ENCODE data around the gene FOXK1. TPM values are rescaled to one million over a fixed set of nuclear protein-coding genes. Genes with fewer than 3 reads are reported as not detected.
"Not testable (repeated sequence)": the region's sequence is repeated elsewhere in the genome, so short reads cannot be mapped to it uniquely, and the experiment has no call there.

Gene FOXK1
- total RNA-seq, 2 donors from 2014 or later: 35.6 to 48.1 TPM

GRCh38 chr7:4792537-4793126, 110.5 kb downstream of the FOXK1 start:
- ATAC-seq (no peak), DNase-seq (ENCODE audit: low spot score) (no peak)
- H3K36me3 Mint-ChIP-seq: no peaks in the 10 kb centered on the region
- H3K9me3 Mint-ChIP-seq: no peaks in the 10 kb centered on the region
- no peaks in the 10 kb centered on the region for H3K27me3 Mint-ChIP-seq
- H3K4me3 Mint-ChIP-seq: no peak overlapping the region
- no peak overlapping the region for H3K27ac Mint-ChIP-seq
- peaks cover 0 to 11% of the 10 kb centered on the region in 2 donors for H3K4me1 Mint-ChIP-seq (ENCODE audit: low read depth in 2 of 2)

- not testable (repeated sequence) for H3K9me3 Mint-ChIP-seq; H3K27ac Mint-ChIP-seq; H3K36me3 Mint-ChIP-seq; DNase-seq (ENCODE audit: low spot score); H3K4me3 Mint-ChIP-seq; H3K27me3 Mint-ChIP-seq; ATAC-seq
- peaks cover 0 to 11% of the 10 kb centered on the region in 2 donors for H3K4me1 Mint-ChIP-seq (ENCODE audit: low read depth in 2 of 2)
Observed at GRCh38 chr7:4793385-4793993, 111.4 kb downstream of the FOXK1 start.

- not testable (repeated sequence) for DNase-seq (ENCODE audit: low spot score); H3K27ac Mint-ChIP-seq; H3K36me3 Mint-ChIP-seq; H3K27me3 Mint-ChIP-seq; H3K9me3 Mint-ChIP-seq; ATAC-seq
- peaks cover 0 to 11% of the 10 kb centered on the region in 2 donors for H3K4me1 Mint-ChIP-seq (ENCODE audit: low read depth in 2 of 2)
- peak overlapping the region; percentile 6 for H3K4me3 Mint-ChIP-seq
Observed at GRCh38 chr7:4794171-4794570, 112.1 kb downstream of the FOXK1 start.

- H3K9me3 Mint-ChIP-seq: no peaks in the 10 kb centered on the region
- peaks cover 0 to 11% of the 10 kb centered on the region in 2 donors for H3K4me1 Mint-ChIP-seq (ENCODE audit: low read depth in 2 of 2)
- no peaks in the 10 kb centered on the region for H3K27me3 Mint-ChIP-seq
- ATAC-seq (no peak), DNase-seq (ENCODE audit: low spot score) (no peak)
- H3K36me3 Mint-ChIP-seq: no peaks in the 10 kb centered on the region
- H3K27ac Mint-ChIP-seq: no peak overlapping the region
- peak overlapping the region; percentile 6 for H3K4me3 Mint-ChIP-seq
Observed at GRCh38 chr7:4794591-4795350, 112.7 kb downstream of the FOXK1 start.

- Mint-ChIP-seq H3K4me3 (no peak overlapping the region), H3K27me3 (no peaks in the 10 kb centered on the region), H3K36me3 (no peaks in the 10 kb centered on the region), H3K4me1 (ENCODE audit: low read depth in 2 of 2) (peaks cover 0 to 10% of the 10 kb centered on the region in 2 donors), H3K27ac (no peak overlapping the region), H3K9me3 (no peaks in the 10 kb centered on the region)
- DNase-seq (ENCODE audit: low spot score): no peak
- ATAC-seq: no peak
Observed at GRCh38 chr7:4796453-4796852, 114.4 kb downstream of the FOXK1 start.

GRCh38 chr7:4797858-4798705, 116.0 kb downstream of the FOXK1 start:
- H3K4me3 Mint-ChIP-seq: no peak overlapping the region
- H3K27ac Mint-ChIP-seq: no peak overlapping the region
- H3K4me1 Mint-ChIP-seq (ENCODE audit: low read depth in 2 of 2): peaks cover 0 to 8% of the 10 kb centered on the region in 2 donors
- ATAC-seq (peak; percentile 79 to 85), DNase-seq (ENCODE audit: low spot score) (no peak)
- H3K9me3 Mint-ChIP-seq: no peaks in the 10 kb centered on the region
- H3K27me3 Mint-ChIP-seq: no peaks in the 10 kb centered on the region
- H3K36me3 Mint-ChIP-seq: no peaks in the 10 kb centered on the region

- no peak overlapping the region for H3K27ac Mint-ChIP-seq
- H3K9me3 Mint-ChIP-seq: no peaks in the 10 kb centered on the region
- H3K4me3 Mint-ChIP-seq: no peak overlapping the region
- H3K27me3 Mint-ChIP-seq: no peaks in the 10 kb centered on the region
- no peak for ATAC-seq
- H3K4me1 Mint-ChIP-seq (ENCODE audit: low read depth in 2 of 2): peaks cover 0 to 8% of the 10 kb centered on the region in 2 donors
- no peaks in the 10 kb centered on the region for H3K36me3 Mint-ChIP-seq
- DNase-seq (ENCODE audit: low spot score): no peak
Observed at GRCh38 chr7:4798706-4799235, 116.7 kb downstream of the FOXK1 start.

- no peak for DNase-seq (ENCODE audit: low spot score)
- ATAC-seq: no peak
- Mint-ChIP-seq H3K4me1 (ENCODE audit: low read depth in 2 of 2) (peaks cover 0 to 2% of the 10 kb centered on the region in 2 donors), H3K9me3 (no peaks in the 10 kb centered on the region), H3K36me3 (no peaks in the 10 kb centered on the region), H3K27me3 (no peaks in the 10 kb centered on the region), H3K27ac (no peak overlapping the region), H3K4me3 (no peak overlapping the region)
Observed at GRCh38 chr7:4799508-4800268, 117.6 kb downstream of the FOXK1 start.

GRCh38 chr7:4800487-4800886, 118.4 kb downstream of the FOXK1 start:
- Mint-ChIP-seq H3K27me3 (no peaks in the 10 kb centered on the region), H3K36me3 (no peaks in the 10 kb centered on the region), H3K4me1 (ENCODE audit: low read depth in 2 of 2) (peaks cover 0 to 2% of the 10 kb centered on the region in 2 donors), H3K9me3 (no peaks in the 10 kb centered on the region), H3K27ac (no peak overlapping the region), H3K4me3 (no peak overlapping the region)
- DNase-seq (ENCODE audit: low spot score) (no peak), ATAC-seq (peak in 1 of 2 donors; percentile 9)

- no peaks in the 10 kb centered on the region for H3K36me3 Mint-ChIP-seq
- DNase-seq (ENCODE audit: low spot score): no peak
- no peaks in the 10 kb centered on the region for H3K9me3 Mint-ChIP-seq
- H3K4me3 Mint-ChIP-seq: no peak overlapping the region
- H3K27me3 Mint-ChIP-seq: no peaks in the 10 kb centered on the region
- peak; percentile 29 to 45 for ATAC-seq
- H3K4me1 Mint-ChIP-seq (ENCODE audit: low read depth in 2 of 2): peaks cover 0 to 2% of the 10 kb centered on the region in 2 donors
- no peak overlapping the region for H3K27ac Mint-ChIP-seq
Observed at GRCh38 chr7:4800926-4801838, 119.1 kb downstream of the FOXK1 start.

- Mint-ChIP-seq H3K27me3 (no peaks in the 10 kb centered on the region), H3K9me3 (no peaks in the 10 kb centered on the region), H3K4me1 (ENCODE audit: low read depth in 2 of 2) (peaks cover 0 to 2% of the 10 kb centered on the region in 2 donors), H3K4me3 (no peak overlapping the region), H3K27ac (no peak overlapping the region), H3K36me3 (no peaks in the 10 kb centered on the region)
- no peak for DNase-seq (ENCODE audit: low spot score)
- no peak for ATAC-seq
Observed at GRCh38 chr7:4801839-4802231, 119.7 kb downstream of the FOXK1 start.

- H3K4me1 Mint-ChIP-seq (ENCODE audit: low read depth in 2 of 2): not testable (repeated sequence)
Observed at GRCh38 chr7:4802577-4802976, 120.5 kb downstream of the FOXK1 start.

More at GRCh38 chr7:4802577-4802976, 120.5 kb downstream of the FOXK1 start:
- ATAC-seq; H3K27ac Mint-ChIP-seq; H3K36me3 Mint-ChIP-seq; H3K27me3 Mint-ChIP-seq; H3K4me3 Mint-ChIP-seq; H3K9me3 Mint-ChIP-seq; DNase-seq (ENCODE audit: low spot score): not testable (repeated sequence)

All from natural killer cell treated with Interleukin-12 subunit alpha and Interleukin-12 subunit beta and Interleukin-15 and Interleukin-18, amount 100 ng/mL, for 72 hours (primary cell).